MV-4-11 (cell line): ENCODE data around the gene PAFAH1B1.
"Not testable (repeated sequence)": the region's sequence is repeated elsewhere in the genome, so short reads cannot be mapped to it uniquely, and the experiment has no call there.

Source experiments
- DNase-seq: peaks from one replicate; lab custom pipeline; 2025; lab: John Stamatoyannopoulos, UW

Gene PAFAH1B1

DNA sequence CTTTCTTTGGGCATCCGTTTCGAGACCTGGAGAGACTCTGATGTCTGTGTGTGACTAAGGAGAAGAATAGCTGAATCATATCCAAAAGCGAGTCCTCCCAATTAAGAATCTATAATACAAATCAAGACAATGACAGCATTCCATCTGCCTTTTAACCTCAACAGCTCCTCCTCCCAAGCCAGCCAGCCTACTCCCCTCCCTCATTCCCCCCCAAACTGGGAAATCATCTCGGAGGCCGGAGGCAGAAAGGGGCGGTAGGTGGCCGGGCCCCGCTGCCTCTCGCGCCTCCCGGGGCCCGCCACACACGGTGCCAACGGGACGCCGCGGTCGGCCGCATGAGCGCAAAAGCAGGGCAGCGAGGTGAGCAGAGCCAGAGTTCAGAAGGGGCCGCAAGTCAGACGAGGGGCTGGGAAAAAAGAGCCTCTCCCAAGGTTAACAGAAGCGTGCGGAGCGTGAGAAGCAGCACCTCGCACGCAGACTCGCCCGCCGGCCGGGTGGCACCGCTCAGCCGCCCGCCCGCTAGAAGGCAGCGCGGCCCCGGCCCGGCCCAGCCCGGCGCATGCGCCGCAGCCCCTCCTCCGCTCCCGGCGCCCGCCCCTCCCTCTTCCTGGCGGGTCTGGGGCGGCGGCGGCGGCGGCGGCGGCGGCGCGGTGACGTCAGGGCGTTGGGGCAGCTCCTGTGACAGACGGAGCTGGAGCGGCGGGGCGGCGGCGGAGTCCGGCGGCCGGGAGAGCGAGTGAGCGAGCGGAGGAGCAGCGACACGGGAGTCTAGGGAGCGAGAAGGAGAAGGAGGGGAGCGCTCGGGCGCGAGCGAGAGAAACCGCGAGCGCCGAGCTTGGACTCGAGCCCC lies at the start of gene PAFAH1B1:
TSS of gene PAFAH1B1 (plus strand) at position 684 of the 850 bp plus-strand sequence. CDS start 44,635 bp downstream, outside the sequence.
- DNase-seq: peak; percentile 76

DNA sequence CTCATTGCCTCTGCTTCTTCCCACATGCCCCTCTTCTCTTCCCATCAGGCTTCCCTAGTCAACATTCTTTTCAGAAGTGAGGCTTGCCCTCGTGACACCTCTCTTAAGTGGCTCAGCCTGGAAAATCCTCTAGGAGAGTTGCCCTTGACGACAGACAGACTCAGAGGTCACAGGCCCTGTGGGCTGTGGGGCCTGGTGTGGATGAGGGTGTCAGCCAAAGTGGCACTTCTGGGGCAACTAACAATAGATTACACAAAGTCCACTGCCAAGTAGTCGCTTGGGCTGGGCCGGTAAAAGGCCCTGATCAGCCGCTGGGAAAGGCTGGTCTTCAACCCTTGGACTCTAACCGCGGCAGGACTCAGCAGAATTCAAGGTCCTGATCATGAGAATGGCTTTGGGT lies 48.1 kb upstream of the PAFAH1B1 start:
- no peak for DNase-seq

DNA sequence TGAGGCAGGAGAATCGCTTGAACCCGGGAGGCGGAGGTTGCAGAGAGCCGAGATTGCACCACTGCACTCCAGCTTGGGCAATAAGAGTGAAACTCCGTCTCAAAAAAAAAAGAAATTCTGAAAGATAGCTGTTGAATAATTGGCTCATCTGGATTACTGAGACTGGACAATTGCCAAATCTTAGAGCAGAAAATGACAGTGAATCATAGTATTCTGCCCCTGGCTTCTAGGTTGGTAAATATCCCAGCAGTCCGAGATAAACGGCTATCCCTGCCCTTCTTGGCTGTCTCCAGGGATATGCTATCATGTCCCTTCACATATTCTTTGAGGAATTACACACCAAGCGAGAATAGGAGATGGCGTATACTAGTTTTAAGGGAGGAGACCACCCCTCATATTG lies 46.3 kb upstream of the PAFAH1B1 start:
- peak; percentile 72 for DNase-seq

DNA sequence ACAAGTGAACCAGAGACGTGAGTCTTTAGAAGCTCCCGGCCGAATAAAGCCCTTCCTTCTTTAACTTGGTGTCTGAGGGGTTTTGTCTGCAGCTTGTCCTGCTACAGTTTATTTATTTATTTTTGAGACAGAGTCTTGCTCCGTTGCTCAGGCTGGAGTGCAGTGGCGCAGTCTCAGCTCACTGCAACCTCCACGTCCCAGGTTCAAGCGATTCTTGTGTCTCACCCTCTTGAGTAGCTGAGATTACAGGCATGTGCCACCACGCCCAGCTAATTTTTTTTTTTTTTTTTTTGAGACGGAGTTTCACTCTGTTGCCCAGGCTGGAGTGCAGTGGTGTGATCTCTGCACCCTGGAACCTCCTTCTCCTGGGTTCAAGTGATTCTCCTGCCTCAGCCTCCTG lies 45.4 kb upstream of the PAFAH1B1 start:
- not testable (repeated sequence) for DNase-seq

DNA sequence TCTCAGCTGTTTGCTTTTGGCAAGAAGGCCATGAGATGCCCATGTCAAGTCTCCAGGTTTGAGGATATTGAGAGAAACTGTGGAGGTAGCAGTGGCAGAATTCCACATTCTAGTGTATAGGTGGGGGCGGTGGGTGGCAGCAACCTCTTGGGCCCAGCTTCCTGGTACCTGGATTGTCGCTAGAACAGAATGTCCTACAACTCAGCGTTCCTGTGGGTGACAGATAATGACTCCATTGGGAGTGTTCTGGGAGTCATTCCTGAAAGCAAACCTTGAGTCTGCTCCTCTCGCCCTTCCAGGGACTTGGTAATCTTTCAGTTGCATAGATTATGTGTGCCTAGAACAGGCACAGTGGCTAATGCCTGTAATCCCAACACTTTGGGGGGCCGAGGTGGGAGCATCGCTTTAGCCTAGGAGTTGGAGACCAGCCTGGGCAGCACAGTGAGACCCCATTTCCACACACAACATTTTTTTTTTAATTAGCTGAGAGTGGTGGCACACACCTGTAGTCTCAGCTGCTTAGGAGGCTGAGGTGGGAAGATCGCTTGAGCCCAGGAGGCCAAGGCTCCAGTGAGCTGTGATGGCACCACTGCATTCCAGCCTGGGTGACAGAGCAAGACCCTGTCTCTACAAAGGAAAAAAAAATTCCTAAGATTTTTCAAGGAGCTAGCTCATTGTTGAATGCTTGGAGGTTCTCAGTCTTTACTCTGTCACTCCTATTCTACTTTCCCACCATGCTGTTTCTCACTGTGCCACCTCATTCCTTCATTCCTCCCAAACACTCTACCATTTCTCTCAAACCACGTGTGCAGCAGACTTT lies 43.9 kb upstream of the PAFAH1B1 start:
- no peak for DNase-seq

DNA sequence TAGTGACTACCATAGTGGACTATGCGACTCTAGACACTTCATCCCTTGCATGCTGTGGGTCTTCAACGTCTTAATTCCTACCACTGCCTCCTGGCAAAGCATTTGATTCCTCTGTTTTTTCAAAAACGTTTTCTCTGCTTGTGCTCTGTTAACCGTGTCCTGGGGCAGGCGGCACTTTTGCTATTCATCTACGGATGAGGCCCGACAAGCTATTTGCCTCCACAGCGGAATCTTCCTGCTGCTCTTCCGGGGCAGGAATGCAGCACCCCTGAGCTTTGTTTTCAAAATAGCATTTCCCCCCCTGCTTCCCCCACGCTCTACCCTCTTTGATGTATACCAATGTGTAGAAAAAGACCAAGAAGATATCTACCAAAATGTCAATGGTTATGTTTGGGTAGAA lies 42.0 kb upstream of the PAFAH1B1 start:
- no peak for DNase-seq

DNA sequence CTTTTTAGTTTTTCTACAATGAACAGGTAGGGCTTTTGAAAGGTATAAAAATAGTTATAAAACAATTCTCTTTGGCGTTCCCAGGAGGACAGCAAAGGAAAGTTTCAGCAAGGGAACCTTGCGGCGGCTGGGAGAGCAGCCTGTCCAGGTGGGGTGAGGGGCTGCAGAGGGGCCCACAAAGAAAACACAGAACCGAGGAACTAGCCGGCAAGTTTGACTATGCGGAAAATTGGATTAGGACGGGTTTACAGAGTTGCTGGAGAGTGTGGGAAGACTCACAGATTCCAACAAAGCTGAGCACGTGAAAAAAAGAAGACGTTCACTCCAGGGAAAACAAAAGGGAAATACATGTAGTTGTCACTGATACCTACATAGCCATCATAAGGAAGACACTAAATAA lies 41.5 kb upstream of the PAFAH1B1 start:
- DNase-seq: no peak

DNA sequence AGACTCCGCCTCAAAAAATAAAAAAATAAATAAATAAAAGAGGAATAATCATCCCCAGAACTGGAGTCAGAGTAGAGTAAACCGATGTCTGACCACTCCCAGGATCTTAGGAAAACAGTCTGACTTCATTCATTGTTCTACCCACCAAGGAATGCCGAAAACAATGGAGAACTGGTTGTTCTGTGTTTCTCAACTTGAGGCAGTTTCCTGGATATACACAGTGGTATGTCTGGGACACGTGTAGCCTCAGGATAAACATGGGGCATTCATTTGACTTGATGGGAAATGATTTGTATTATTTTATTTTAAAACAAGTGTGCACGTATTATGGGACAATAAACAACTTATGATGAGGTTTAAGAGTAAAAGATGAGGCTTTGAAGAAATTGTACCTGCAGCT lies 32.8 kb upstream of the PAFAH1B1 start:
- DNase-seq: no peak

DNA sequence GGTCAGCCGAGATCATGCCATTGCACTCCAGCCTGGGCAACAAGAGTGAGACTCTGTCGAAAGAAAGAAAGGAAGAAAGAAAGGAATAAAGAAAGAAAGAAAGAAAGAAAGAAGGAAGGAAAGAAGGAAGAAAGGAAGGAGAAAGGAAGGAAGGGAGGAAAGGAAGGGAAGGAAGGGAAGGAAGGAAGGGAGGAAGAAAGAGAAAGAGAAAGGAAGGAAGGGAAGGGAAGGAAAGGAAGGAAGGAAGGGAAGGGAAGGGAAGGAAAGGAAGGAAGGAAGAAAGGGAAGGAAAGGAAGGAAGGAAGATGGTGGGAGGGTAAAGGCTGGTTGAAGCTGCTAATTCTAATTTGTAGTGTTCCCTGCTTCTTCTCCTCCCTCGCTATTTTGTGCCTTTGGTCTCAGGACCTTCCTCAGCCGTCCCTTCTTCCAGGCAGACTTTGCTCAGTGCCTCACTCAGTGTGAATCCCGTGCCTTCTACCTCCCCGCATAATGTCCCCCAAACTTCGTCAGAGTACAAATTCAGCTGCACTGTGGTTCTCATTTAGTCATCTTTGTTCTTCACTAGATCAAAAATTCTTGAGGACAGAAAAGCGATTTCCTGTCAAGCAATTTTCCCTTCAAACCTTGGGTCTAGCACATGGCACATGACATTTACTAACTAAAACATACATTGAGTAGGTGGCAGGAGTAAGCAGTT lies 31.1 kb upstream of the PAFAH1B1 start:
- no peak for DNase-seq

DNA sequence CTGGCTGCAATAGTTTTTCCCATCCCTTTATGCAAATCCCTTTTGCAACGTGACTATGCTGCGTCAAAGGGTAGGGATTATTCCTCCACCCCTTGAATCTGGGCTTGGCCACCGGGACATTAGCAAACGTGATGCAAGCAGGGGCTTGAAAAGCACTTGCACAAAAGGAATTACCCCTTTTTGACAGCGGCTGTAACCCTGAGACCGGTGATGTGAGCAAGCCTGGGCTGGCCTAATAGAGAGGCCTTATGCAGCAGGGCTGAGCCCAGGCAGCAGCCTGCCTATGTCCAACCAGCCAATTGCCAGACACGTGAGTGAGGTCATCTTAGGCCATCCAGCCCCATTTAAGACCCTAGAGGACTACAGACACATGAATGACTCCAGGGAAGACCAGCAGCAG lies 30.4 kb upstream of the PAFAH1B1 start:
- DNase-seq: no peak

DNA sequence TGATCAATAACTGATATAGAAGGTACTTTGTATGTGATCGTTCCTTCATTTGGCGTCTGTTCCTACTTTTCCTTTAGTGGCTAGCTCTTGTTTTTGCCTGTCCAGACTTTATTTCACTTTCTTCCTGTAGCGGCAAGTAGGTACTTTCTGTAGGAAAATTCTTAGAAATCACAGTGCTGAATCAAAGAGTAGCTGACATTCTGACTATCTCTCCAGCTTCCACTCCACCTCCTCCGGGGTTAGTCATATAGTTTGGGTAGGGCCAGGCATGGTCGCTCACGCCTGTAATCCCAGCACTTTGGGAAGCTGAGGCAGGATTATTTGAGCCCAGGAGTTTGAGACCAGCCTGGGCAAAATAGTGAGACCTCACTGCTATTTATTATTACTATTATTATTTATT lies 29.9 kb upstream of the PAFAH1B1 start:
- DNase-seq: no peak

DNA sequence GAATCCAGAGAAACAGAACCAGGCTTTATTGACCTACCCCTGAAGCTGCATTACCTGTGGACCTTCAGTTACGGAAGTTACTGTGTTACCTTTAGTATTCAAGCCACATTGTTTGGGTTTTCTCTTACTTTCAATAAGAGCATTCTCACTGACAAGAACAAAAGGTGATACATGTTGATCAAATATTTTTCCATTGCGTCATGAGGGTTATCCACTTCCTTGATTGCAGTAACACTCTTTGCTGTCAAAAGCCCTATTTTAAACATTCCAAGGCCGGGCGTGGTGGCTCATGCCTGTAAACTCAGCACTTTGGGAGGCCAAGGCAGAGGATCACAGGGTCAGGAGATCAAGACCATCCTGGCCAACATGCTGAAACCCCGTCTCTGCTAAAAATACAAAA lies 28.6 kb upstream of the PAFAH1B1 start:
- DNase-seq: no peak

DNA sequence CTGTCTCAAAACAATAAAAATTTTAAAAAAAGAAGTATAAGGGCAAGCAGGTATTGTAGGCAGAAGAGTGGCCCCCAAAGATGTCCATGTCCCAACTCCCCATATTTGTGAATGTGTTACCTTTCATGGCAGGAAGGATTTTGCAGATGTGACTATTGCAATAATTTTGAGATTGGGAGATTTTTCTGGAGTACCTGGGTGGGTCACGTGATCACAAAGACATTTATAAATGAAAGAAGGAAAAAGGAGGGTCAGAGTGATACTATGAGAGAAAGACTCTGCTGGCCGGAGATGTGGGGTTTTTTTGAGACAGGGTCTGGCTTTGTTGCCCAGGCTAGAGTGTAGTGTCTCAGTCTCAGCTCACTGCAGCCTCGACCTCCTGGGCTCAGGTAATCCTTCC lies 27.4 kb upstream of the PAFAH1B1 start:
- DNase-seq: no peak

DNA sequence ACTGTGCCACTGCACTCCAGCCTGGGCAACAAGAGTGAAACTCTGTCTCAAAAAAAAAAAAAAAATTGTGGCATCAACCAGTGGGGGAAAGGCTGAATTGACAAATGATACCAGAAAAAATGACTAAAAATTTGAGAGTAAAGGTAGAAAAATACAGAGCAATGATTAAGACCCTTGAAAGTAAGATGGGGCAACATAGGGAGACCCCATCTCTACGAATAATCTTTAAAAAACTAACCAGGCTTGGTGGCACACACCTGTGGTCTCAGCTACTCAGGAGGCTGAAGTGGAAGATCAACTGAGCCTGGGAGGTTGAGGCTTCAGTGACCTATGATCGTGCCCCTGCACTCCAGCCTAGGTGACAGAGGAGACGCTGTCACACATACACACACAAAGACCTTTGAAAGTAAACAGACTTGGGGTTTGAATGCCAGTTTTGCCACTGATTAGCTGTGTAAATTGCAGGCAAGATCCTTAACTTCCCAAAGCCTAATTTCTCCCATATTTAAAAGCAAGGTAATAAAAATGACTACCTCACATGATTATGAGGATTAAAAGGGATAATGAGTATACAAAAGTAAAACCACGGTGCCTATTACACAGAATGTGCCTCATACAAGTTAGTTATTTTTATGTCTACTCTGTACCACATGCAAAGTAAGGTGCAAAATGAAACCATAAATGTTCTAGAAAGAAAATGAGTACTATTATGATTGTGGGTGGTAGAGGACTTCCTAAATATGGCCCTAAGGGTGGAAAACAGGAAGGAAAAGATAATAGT lies 21.7 kb upstream of the PAFAH1B1 start:
- DNase-seq: no peak

DNA sequence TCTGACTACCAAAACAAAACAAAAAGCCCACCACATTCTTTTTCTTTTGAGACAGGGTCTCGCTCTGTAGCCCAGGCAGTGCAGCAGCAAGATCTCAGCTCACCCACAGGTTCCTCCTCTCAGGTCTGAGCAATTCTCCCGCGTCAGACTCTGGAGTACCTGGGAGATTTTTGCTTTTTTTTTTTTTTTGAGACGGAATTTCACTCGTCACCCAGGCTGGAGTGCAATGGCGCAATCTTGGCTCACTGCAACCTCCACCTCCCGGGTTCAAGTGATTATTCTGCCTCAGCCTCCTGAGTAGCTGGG lies 21.2 kb upstream of the PAFAH1B1 start:
- DNase-seq: not testable (repeated sequence)

DNA sequence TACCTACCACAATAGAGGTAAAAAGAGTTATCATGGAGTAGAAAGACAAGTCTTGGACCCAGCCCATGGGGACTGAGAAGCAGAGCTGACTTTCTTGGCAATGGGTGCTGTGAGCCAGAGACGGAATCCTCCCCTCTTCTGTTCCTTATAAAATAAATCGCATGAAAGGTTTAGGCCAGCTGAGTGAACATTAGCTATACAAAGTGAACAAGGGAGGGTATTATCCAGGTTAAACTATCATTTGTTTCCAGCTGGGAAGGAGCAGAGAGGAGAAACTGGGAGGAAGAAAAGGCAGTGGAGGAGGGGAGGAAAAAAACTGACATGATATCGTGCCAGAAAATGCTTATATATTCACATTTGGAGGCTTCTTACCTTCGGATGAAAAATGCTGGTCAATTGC lies 13.3 kb upstream of the PAFAH1B1 start:
- no peak for DNase-seq

DNA sequence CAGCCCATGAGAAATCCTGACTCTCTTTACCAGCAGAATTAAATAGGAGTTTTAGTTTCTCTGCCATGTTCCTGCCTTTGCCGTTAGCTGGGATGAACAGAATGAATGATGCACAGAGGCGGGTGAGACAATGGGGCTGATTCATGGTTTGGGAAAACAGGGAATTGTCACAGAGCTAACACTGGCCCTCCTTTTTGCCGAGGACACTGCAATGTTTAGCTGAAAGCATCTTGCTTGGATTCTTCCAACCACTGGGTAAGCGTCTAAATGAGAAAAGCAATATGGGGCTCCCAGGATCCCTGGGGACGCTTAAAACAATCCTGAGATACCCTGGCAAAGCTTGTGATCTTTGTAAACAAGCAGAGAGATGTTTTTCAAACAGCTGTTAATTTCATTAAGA lies 12.8 kb upstream of the PAFAH1B1 start:
- DNase-seq: no peak

DNA sequence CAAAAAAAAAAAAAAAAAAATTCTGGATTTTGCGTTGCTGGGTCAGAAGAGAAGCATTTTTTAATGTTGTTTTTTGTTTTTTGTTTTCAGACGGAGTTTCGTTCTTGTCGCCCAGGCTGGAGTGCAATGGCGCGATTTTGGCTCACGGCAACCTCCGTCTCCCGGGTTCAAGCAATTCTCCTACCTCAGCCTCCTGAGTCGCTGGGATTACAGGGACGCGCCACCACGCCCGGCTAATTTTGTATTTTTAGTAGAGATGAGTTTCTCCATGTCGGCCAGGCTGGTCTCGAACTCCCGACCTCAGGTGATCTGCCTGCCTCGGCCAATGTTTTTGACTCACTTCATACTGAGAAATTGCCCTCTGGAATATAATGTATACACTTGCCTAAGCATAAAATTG lies 11.0 kb upstream of the PAFAH1B1 start:
- no peak for DNase-seq

DNA sequence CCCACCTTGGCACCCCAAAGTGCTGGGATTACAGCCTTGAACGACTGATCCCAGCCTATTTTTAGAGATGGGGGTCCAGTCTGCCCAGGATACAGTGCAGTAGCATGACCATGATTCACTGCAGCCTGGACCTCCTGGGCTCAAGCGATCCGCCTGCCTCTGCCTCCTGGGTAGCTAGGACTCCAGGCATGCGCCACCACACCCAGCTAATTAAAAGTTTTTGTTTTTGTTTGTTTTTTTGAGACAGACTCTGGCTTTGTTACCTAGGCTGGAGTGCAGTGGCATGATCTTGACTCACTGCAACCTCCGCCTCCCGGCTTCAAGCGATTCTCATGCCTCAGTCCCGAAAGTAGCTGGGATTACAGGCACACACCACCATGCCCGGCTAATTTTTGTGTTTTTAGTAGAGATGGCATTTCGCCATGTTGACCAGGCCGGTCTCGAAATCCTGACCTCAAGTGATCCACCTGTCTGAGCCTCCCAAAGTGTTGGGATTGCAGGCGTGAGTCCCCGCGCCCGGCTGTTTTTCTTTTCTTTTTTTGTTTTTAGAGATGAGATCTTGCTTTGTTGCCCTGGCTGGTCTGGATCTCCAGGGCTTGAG lies 2.3 kb upstream of the PAFAH1B1 start:
- no peak for DNase-seq

DNA sequence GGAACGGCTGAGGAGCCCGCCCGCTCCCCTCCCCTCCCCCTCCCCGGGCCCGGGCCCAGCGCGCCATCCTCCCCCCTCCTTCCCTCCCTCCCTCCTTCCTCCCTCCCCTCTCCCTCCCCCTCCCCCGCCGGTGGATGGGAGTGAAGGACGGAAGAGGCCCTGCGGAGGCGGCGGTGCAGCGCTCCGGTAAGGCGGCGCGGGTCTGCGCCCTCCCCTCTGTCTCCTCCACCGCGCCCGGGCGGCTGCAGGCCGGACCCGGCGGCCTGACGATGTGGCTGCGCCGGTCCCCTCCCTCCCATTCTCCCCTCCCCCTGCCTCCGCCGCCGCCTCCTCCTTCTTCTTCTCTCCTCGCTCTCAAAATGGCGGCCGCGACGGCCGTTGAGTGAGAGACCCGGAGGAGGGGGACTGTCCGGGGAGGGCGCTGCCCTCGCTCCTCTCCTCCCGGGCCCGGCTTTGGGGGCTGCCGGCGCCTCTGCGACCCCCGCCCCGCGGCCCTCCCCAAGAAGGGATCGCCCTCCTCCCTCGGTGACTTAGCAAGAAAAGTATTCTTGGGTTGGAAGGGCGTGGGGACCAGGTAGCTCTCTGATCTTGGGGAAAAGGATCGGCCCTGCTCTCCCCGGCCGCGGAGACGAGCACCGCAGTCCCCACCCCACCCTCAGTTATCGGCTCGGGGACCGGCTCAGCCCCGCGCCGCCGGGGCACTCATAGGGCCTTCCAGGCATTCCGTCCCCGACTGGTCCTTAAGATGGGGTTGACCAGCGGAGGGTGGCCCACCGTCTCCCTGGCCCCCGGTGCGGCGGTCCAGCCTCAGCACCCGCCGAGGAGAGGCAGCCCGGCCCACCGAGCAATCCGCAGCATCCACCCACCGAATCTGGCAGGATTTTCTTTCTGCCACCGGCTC lies 617 bp downstream of the PAFAH1B1 start:
- DNase-seq: peak; percentile 57
